Activated CD4-positive, alpha-beta T cell treated with anti-CD3 and anti-CD28 coated beads for 24 hours (primary cell): ENCODE data around the gene TGM5.
"Not testable (repeated sequence)": the region's sequence is repeated elsewhere in the genome, so short reads cannot be mapped to it uniquely, and the experiment has no call there.

Experiments used
- DNase-seq, 2 donors: peaks; one replicate each; pipeline ENCODE4 v3.0.0-alpha.2; 2020; ENCODE audit warnings: low read depth in 2 of 2

Gene TGM5

DNA sequence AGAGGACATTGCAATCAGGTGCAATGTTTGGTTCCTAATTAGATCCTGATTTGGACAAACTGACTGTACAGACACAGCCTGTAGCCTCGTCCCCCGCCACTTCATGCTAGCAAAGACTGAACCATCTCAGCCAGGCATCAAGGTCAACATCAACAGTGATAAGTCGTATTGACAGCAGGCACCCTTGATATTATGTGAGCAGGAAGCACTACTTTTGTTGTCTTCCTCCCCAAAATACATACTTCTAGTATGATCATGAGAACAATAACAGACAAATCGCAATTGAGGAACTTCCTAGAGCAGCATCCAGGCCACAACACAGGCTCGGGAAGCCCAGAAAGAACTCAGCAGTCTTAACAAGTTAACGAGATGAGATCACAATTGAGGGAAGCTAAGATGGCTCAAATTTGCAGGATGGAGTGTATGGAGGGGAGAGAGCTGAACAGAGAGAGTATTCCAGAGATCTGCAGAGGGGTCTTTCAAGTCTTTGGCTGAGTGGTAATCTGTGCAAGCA lies 20.4 kb downstream of the TGM5 start:
- no peak for DNase-seq

DNA sequence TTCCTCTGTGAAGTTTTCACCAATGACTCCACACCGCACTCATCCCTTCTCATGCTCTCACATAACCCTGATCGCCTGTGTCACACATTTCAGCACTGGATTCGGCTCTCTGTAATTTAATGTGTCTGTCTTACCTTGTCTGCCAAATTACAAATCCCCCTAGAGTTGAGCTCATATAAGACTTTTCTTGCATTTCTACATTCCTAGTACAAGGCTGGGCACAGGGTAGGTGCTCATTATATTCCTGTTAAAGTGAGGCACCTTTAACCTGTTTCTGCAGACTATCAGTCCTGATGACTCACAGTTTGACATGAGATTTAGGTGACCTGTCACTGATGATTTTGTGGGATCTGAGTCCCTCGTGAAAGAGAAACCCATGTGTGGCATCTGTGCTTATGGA lies 22.6 kb downstream of the TGM5 start:
- no peak for DNase-seq

DNA sequence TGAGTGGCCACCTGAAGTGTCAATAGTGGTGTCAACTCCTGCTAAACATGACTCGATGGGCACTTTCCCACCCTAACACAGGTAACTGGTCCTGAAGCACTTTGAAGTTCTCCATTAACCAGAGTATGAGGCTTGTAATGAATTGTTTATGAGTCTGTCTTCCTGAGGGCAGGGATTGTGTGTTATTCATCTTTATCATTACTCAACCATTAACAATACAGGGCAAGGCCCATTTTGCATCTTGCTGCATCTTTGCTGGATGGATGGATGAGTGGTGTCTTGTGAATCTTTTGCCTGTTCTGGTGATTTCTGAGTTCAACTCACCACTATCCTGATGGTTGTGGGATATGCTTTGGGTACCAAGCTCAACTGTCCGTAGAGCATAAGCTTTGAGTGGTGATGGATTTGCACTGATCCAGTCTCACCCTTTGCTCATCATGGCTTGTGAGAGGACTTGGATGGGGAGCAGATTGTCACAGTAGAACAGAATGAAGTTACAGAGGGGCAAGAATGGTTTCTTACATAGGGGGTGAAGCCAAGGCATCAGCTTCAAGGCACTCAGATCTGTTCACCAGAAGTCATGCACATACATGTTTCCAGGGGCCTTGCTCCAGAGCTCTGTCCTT lies 23.6 kb downstream of the TGM5 start:
- no peak for DNase-seq

DNA sequence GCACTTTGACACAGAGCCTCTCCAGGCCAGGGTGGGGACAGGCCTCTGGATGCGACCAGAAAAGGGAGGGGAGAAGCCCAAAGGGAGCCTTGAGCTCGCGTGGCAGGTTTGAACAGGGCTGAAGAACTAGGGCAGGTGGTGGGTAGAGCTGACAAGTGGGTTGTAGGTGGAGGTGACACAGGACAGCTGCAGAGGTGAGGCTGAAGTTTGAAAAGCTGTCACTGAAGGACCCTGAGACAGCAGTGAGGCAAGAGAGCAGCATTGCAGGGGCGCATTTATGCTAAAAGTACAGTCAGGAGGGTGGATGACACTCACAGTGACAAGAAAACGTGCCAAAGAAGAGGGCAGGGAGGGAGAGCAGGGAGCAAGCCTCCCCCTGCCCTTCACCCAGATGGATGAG lies 24.1 kb downstream of the TGM5 start:
- no peak for DNase-seq

DNA sequence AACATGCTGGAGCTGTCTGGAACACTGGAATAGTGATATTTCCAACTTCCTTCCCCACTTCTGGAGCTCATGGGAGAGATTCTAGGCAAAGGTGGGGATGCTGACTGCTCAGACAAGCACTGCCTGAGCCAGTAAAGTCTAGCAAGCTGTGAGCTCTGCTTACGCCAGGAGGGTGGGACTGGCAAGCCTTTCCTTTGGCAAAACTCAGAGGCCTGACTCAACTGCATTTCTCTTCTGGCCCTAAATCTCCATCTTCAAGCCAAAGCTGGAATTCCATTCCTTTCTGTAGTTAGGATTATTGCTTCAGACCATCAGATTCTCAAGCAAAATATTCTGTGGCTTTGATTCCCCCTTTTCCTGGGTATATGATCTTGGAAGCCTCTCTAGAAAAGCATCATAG lies 25.6 kb downstream of the TGM5 start:
- DNase-seq: no peak

DNA sequence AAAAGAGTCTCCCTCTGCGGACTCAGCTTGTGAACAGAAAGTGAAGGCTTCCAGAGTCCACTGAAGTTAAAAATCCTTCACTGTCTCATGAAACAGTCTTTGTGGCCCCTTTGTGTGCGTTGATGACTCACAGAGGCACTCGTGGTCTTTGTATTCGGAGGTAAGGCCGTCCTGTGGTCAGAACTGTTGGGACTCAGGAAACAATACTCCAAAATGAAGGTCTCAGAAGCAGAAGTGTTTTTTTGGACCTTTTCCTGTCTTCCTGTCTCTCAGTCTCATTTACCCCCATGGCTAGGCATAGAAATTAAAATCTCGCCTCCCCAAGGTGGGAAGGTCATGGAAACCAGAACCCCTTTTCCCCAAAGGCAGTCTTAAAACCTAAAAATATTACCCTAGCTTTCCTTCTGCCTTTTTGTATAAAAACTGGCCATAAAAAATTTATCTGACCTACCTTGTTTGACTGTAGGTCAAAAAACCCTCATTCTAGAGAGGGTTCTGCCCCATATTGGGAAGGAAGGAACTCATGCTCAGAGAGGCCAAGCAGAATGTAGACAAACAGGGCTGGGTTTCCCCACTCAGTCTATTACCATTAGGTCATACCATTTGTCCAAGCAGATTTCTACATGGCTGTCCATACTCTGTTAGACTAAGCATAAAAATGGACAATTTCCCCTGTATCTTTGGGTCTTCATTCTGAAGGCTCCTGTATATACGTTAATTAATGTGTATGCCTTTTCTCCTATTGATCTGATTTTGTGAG lies 26.8 kb downstream of the TGM5 start:
- no peak for DNase-seq

DNA sequence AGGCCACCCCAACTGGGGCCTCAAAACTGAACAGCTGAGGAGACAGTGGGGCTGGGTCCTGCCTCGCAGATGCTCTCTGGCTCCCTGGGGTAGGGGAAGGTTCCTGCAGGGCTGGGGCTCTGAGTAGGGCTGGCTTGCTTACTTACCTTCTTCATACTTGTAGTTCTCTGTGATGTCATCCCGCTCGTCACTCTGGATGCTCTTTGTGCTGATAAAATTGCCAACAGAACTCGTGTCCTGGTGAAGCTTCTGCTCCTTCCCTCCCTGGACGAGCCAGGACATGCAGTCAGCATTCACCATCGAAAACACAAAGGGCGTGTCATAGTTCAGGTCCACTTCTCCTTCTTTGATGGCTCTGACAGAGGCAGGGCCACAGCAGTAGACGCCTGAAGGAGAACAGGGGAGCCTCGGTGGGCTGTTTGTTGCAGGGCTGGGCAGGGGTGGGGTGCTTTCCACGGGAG lies 28.0 kb downstream of the TGM5 start:
- DNase-seq: no peak

DNA sequence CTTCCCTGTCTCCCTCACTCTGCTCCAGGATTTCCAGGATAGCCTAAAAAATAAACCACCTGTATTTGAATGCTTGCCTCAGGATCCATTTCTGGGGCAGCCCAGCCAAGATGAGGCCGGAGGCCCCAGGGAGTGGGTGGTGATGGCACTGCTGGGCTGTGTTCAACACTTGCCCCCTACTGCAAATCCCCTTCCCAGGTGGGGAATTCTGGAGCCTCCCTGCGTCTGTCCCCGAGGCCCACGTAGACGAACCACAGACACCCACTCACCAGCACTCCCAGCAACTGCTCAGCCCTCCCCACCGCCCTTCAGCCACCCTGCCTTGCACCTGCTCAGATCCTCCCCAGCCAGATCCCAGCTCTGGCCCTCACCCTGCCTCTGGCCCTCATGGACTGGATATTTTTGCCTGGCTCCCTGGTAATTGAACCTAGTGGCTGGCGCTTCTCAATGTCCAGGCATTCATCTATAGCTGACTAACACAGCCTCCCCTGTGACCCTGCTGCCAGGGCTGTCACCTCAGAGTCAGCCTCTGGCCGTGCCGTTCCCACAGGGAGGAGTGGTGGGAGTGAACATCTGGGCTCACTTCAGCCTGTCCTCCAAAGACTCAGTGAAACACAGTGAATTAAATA lies 28.8 kb downstream of the TGM5 start:
- DNase-seq: no peak

DNA sequence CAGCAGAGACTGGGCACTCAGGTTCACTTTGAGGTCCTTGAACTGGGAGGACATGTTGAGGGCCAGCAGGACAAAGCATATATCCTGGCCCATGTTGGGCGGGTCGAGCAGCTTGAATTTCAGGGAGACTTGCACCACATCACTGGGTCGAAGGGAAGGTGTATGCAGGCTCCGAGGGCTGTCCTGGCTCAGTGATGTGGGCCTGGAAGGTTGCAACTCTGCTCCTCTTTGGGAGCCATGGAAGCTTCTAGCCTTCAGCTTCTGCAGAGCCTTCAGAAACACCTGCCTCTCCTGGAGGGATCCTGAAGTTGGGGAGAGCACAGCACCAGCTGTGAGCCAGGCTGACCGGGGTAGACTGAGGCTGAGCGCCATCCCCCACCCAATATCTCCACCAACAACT lies 31.2 kb downstream of the TGM5 start:
- no peak for DNase-seq

DNA sequence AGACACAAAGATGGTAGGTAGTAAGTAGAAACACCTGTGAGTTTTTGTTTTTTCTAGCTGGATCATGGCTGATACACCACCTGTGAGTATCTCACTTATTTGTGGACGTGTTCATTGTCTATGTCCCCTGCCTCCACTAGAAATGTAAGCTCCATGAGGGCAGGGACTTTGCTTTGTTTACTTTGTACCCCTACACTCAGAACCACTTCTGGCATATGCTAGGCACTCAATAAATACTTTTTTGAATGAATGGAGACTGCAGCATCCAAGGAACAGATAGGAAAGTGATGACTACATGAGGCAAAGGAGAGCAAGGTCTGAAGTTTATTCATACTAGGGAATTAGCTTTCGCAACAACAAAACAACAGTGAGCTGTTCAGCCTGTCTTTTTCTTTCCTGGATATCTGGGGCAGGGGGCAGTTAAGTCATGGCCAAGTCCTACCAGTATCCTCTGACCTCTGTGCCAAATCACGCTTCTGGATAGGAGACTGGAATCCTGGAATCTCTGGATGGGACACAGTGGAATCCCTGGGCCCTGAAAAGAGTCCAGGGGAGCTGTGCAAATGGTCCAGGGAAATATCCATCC lies 34.3 kb downstream of the TGM5 start:
- no peak for DNase-seq

DNA sequence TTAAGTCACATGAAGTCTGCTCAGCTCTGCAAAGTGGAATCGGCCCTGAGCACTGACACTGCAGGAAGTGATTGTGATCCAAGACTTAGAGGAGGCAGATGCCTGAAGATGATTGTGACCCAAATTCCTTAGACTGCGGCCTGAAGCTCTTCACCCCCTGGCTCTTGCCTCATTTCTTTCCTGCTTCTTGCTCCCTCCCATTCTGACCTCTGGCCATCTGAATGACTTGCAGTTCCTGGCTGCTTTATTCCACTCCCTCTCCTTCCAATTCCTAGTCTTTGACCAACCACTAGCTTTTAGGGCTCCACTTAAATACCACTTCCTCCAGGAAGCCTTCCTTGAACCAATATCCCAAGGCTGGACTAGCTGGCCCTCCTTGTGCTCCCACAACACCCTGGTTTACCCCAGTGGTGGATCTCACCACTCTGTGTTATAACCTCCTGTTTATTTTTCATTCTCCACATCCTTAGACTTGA lies 36.0 kb downstream of the TGM5 start:
- DNase-seq: no peak

DNA sequence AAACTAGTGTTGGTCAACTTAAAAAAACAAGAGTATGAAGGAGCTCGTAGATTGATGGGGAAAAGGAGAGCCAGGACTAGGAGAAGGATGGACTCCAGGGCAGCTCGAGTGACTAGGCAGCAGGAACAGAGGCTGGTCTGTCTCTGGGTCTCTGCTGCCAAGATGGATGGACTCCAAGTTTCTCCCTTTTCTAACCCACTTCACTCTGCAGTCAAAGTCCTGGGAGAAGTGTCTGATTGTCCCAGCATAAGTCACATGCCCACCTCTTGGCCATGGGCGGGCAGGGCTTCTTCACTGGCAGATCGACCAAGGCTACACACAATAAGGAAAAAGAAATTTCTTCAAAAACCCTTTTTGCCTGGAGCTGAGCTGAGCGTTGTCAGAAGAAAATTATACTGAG lies 36.8 kb downstream of the TGM5 start:
- DNase-seq: no peak

DNA sequence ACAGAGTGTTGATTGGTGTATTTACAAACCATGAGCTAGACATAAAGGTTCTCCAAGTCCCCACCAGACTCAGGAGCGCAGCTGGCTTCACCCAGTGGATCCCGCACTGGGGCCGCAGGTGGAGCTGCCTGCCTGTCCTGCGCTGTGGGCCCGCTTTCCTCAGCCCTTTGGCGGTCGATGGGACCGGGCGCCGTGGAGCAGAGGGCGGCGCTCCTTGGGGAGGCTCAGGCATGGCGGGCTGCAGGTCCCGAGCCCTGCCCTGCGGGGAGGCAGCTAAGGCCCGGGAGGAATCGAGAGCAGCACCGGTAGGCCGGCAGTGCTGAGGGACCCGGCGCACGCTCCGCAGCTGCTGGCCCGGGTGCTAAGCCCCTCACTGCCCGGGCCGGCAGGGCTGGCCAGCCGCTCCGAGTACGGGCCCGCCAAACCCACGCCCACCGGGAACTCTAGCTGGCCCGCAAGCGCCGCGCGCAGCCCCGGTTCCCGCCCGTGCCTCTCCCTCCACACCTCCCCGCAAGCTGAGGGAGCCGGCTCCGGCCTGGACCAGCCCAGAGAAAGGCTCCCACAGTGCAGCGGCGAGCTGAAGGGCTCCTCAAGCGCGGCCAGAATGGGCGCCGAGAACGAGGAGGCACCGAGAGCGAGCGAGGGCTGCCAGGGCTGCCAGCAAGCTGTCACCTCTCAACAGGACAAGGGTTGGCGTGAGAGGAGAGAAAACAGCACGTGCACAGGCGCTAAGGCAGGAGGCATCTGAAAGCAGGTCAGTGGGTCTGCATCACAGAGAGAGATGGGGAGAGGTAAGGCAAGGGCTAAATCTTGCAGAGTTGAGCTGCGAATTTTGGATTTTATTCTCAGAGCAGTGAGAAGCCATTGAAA lies 40.1 kb downstream of the TGM5 start:
- DNase-seq: no peak

DNA sequence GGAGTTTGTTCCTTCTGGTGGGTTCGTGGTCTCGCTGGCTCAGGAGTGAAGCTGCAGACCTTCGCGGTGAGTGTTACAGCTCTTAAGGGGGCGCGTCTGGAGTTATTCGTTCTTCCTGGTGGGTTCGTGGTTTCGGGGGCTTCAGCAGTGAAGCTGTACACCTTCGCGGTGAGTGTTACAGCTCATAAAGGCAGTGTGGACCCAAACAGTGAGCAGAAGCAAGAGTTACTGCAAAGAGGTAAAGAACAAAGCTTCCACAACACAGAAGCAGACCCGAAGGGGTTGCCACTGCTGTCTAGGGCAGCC lies 40.8 kb downstream of the TGM5 start:
- DNase-seq: not testable (repeated sequence)

DNA sequence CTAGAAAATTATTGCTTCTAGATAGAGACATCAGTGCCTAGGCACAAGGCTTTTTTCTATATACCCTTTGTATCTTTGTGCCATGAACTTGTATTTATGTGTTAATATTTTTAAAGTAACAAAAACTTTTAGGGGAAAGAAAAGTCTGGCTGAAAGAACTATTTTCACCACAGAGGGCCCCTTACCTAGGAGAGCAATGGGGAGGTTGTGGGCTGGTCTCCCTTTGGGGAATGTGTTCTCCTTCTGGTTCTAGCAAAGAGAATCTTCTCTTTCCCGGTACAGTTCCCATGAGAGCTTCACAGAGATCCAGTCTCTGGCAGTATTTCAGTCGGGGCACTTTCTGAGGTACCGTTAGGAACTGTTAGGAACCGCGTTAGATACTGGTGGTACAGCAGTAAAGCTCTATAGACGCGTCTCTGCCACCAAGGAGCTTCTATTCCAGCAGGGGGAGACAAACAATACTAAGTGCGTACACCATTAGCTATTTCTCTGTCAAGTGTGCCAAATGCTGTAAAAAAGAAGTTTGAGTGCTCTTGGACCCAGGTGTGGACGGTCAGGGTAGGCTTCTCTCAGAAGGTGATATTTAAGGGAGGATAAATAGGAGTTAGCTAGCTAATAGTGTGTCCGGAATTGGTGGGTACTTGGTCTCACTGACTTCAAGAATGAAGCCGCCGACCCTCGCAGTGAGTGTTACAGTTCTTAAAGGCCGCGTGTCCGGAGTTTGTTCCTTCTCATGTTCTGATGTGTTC lies 41.4 kb downstream of the TGM5 start:
- peak in 1 of 2 donors; percentile 18 for DNase-seq

DNA sequence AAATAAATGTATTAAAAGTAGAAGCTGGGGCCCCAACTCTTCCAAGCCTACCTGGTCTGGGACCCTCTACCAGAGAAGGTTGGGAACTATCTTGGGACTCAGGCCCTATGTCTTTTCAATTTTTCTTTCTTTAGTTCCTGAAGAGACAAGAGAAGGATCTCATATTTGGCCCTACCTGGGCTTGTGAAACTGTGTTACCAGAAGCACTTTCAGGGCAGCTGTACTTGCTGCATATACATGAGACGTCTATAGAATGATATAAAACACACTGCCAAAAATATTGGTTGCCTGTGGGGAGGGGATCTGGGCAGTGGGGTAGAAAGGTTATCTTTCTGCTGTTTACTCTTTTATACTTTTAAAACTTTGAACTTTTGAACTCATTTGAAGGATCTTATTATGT lies 45.3 kb downstream of the TGM5 start:
- DNase-seq: no peak

DNA sequence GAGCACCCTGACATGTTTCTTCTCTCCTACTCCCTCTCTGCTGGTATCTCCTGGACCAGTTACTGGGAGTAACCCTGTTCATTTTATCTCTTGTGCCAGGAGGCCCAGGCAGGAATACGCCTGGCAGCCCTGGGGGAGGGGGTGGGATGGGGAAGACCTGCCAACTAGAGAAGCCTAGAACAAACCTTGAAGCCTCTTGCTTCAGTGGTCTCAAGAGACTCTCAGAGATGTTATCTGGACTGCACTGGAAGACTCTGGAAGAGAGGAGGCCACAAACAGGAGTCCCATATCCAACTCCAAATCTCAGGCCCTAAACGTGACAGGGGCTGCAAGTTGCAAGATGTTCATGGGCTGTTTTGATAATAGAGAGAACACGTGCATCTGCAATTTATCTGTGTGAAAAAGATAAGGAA lies 45.7 kb downstream of the TGM5 start, which contains the start of gene EPB42:
Gene EPB42, minus strand, starts transcription at position 28 of the 413 bp plus-strand sequence. CDS start 193 bp downstream, outside the sequence.
- DNase-seq: no peak

DNA sequence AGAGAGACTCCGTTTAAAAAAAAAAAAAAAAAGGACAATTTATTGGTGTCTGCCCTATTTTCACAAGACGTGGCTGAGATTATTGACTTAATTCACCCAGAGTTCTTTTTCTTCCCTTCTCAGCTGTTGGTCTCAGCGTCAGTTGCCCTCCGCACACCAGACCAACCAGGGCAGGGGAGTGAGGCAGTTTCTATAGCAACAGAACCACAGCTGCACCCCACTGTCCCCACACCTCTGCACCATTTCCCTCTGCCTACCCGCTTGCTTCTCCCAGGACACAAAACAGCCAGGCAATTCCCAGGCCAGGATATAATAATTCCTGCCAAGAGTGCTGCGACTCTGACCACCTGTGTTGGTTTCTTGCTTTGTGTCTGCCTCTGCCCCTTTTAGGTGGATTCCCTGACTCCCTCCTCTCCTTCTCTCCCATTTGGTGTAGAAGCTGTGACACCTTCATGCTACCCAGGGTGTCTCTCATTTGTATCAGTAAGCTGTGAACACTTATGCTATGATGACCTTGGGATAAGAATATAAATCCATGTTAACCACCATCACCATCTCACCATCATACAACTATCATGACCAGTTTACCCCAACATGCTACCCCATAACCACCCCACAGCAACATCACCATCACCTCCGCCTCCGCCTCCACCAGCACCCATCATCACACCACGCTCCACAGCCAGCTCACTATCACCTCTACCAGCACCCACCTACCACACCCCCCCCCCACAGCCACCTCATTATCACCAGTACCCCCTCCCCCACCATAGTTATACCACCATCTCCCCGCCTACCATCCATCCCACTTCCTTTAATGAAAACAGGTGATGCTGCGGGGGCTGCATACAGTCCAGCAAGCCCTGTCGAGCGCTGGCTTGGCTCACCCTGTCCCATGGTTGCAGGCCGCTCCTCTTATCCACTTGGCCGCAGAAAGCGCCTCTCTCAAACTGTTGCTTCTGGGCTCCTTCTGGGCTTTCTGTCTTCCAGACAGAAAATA lies 46.5 kb downstream of the TGM5 start:
- no peak for DNase-seq

DNA sequence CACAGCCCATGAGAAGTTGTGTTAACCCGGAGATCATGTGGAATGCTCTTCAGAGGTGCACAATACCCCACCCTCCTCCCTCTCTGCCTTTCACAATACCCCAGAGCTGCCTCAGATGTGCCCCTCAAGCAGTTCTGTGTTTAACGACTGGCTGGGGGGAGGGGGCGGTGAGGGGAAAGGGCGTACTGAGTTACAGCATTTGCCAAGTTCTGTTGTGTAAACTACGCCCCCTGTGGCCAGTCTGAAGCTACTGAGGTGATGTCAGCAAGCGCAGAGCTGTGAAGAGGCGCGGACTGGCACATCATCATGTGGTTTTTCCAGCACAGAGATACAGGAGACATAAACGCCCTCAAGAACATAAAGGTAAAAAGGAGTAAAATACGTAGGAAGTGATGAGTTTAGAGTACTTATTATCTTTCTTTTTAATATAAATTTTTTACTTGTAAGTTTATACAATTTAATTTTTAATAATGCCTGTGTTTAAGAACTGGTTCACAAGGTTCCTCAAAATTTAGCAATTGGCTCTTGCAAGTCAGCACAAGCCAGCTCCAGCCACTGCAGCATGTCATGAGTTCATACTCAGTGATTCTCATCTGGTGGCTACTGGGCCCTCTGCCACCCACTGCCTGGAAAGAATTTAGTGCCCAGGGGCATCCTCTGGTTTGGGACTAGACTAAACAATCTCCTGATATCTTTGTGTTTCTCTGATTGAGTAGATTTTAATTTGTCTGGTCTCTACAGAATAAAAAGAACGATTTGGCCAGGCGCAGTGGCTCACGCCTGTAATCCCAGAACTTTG lies 47.6 kb downstream of the TGM5 start:
- no peak for DNase-seq
